PC-9 (cell line): ENCODE measurements around the gene ITGB6. TPM values are rescaled to one million over a fixed set of nuclear protein-coding genes. Genes with fewer than 3 reads are reported as not detected.
A peak's percentile ranks its signal among the peaks of the same experiment; 100 is the strongest.

Source experiments
- BruUV-seq: library from RNA; stranded (reverse); fragments of 400-500 nt; replicated peaks from 2 replicates; lab custom pipeline; 2021; lab: Mats Ljungman, UMichigan
- CTCF ChIA-PET: fragments of 300-600 bp; sonication (Branson Sonifier 250); formaldehyde crosslinking; loops from one replicate; lab custom pipeline; 2022; ENCODE audit warnings: antibody characterized with exemption; lab: Charles Lee
- POLR2A ChIA-PET: fragments of 300-600 bp; sonication (Branson Sonifier 250); formaldehyde crosslinking; loops from one replicate; lab custom pipeline; 2022; ENCODE audit warnings: antibody characterized with exemption; ENCODE audit not compliant: unreplicated experiment; lab: Charles Lee
- DNase-seq, 2 experiments: peaks; one replicate each; pipeline versions ENCODE4 v3.0.0 to v3.0.0-alpha.2; 2015 to 2022; ENCODE audit warnings: mixed read lengths in 1 of 2
- H2AFZ ChIP-seq: fragments of 200-600 bp; sonication (generic); 2 replicates; pipeline ENCODE4 v1.8.1; 2017; ENCODE audit warnings: antibody characterized with exemption
- H3F3A ChIP-seq: fragments of 200-600 bp; sonication (generic); 2 replicates; pipeline ENCODE4 v1.8.1; 2017; ENCODE audit warnings: antibody characterized with exemption, mild to moderate bottlenecking, low read depth; ENCODE audit not compliant: insufficient read depth
- H3K27ac ChIP-seq: fragments of 200-600 bp; sonication (generic); 2 replicates; pipeline ENCODE4 v1.6.1; 2016; ENCODE audit warnings: mixed run types
- H3K27me3 ChIP-seq: fragments of 200-600 bp; sonication (generic); 2 replicates; pipeline ENCODE4 v1.6.1; 2016; ENCODE audit warnings: low read depth, mixed run types; ENCODE audit not compliant: insufficient read depth
- H3K36me3 ChIP-seq: fragments of 200-600 bp; sonication (generic); 2 replicates; pipeline ENCODE4 v1.6.1; 2016; ENCODE audit warnings: low read depth, mixed run types
- H3K4me1 ChIP-seq: fragments of 200-600 bp; sonication (generic); replicated peaks from 2 replicates; pipeline ENCODE4 v1.6.1; 2016; ENCODE audit warnings: mixed run types; ENCODE audit not compliant: insufficient read depth
- H3K4me2 ChIP-seq: fragments of 200-600 bp; sonication (generic); 2 replicates; pipeline ENCODE4 v1.6.1; 2017; ENCODE audit warnings: mixed run types
- H3K4me3 ChIP-seq: fragments of 200-600 bp; sonication (generic); 2 replicates; pipeline ENCODE4 v1.6.1; 2016; ENCODE audit warnings: mixed run types
- H3K79me2 ChIP-seq: fragments of 200-600 bp; sonication (generic); 2 replicates; pipeline ENCODE4 v1.6.1; 2017; ENCODE audit warnings: low read depth, mixed run types
- H3K9me2 ChIP-seq: fragments of 200-600 bp; sonication (generic); 2 replicates; pipeline ENCODE4 v1.8.1; 2017; ENCODE audit warnings: mild to moderate bottlenecking; ENCODE audit not compliant: insufficient read depth
- H3K9me3 ChIP-seq: fragments of 200-600 bp; sonication (generic); 2 replicates; pipeline ENCODE4 v1.8.1; 2016; ENCODE audit warnings: low read depth; ENCODE audit not compliant: insufficient read depth
- H4K20me1 ChIP-seq: fragments of 200-600 bp; sonication (generic); 2 replicates; pipeline ENCODE4 v1.8.1; 2017; ENCODE audit not compliant: insufficient read depth
- CTCF ChIP-seq: fragments of 200-600 bp; sonication (generic); conservative IDR thresholded peaks from 2 replicates; pipeline ENCODE4 v1.6.1; 2017; ENCODE audit warnings: mixed run types, antibody characterized with exemption, mild to moderate bottlenecking, moderate library complexity
- EZH2 ChIP-seq: fragments of 200-600 bp; sonication (generic); IDR thresholded peaks from 2 replicates; pipeline ENCODE4 v1.8.0; 2017; ENCODE audit warnings: antibody characterized with exemption, low read depth
- intact Hi-C: fragments of 100-400 bp; cut with micrococcal nuclease; formaldehyde crosslinking; loops from one replicate; pipeline ENCODE4 v1.10.0; 2022; ENCODE audit not compliant: unreplicated experiment
- total RNA-seq: library from RNA; stranded (reverse); gene quantifications from 2 replicates; pipeline ENCODE4 v1.2.3, GENCODE V29; 2021

Gene ITGB6
- total RNA-seq, 1 experiment from 2014 or later: 24.3 TPM

- Histone ChIP-seq H3K9me2 (no peaks in the 10 kb centered on the region), H4K20me1 (no peaks in the 10 kb centered on the region), H3K27ac (peak overlapping the region; percentile 98), H3K79me2 (peaks cover 8% of the 10 kb centered on the region; the same call in 1 of the 2 replicates), H3K4me1 (peaks cover 60% of the 10 kb centered on the region), H3K9me3 (no peaks in the 10 kb centered on the region), H3F3A (peaks cover 43% of the 10 kb centered on the region), H3K36me3 (no peaks in the 10 kb centered on the region), H3K4me2 (peak overlapping the region; percentile 77), H2AFZ (no peak overlapping the region), H3K4me3 (no peak overlapping the region), H3K27me3 (no peaks in the 10 kb centered on the region)
- CTCF ChIA-PET: no interaction called here
- TF ChIP-seq EZH2 (no peak), CTCF (no peak)
- intact Hi-C loops: loop anchor here (5.0 kb wide), 2 partner anchors 33 to 188 kb away; no protein-coding TSS in a partner anchor
- DNase-seq: peak in 1 of 2 experiments; percentile 65
- no TSS peak for BruUV-seq
- POLR2A ChIA-PET: no interaction called here
These were observed 9.4 kb upstream of the ITGB6 start for GRCh38 chr2:160209516-160209856.

- H2AFZ ChIP-seq: no peak overlapping the region
- H3K4me3 ChIP-seq: no peak overlapping the region
- H3K4me2 ChIP-seq: peak overlapping the region; percentile 77
These were observed 8.8 kb upstream of the ITGB6 start for GRCh38 chr2:160208655-160209515.

More at GRCh38 chr2:160208655-160209515, 8.8 kb upstream of the ITGB6 start:
- Histone ChIP-seq H3K9me2 (no peaks in the 10 kb centered on the region), H4K20me1 (no peaks in the 10 kb centered on the region), H3F3A (peaks cover 40% of the 10 kb centered on the region), H3K36me3 (no peaks in the 10 kb centered on the region), H3K27ac (peak overlapping the region; percentile 98), H3K9me3 (no peaks in the 10 kb centered on the region), H3K27me3 (no peaks in the 10 kb centered on the region), H3K79me2 (peaks cover 8% of the 10 kb centered on the region; the same call in 1 of the 2 replicates), H3K4me1 (peaks cover 60% of the 10 kb centered on the region)
- intact Hi-C loops: loop anchor here (1.0 to 5.0 kb wide), 4 partner anchors 12 to 188 kb away; no protein-coding TSS in a partner anchor
- CTCF ChIA-PET: interaction anchor here (0.6 kb wide), 1 partner anchor 1459 kb away, joined by 6 read pairs; no protein-coding TSS in a partner anchor
- no peak for DNase-seq
- TSS peak; percentile 41 for BruUV-seq
- POLR2A ChIA-PET: interaction anchor here (0.5 kb wide), 1 partner anchor 20 kb away, joined by 9 read pairs; no protein-coding TSS in a partner anchor
- TF ChIP-seq CTCF (no peak), EZH2 (no peak)
